ENCODE data around the gene VSIG10. TPM values are rescaled to one million over a fixed set of nuclear protein-coding genes. Genes with fewer than 3 reads are reported as not detected.

The VSIG10 gene
- total RNA-seq, 1 donor from 2014 or later: 22.4 TPM

GRCh38 chr12:118109088-118109487 is 5.3 kb upstream of the VSIG10 start:
- DNase-seq (ENCODE audit: low spot score): no peak

DNA sequence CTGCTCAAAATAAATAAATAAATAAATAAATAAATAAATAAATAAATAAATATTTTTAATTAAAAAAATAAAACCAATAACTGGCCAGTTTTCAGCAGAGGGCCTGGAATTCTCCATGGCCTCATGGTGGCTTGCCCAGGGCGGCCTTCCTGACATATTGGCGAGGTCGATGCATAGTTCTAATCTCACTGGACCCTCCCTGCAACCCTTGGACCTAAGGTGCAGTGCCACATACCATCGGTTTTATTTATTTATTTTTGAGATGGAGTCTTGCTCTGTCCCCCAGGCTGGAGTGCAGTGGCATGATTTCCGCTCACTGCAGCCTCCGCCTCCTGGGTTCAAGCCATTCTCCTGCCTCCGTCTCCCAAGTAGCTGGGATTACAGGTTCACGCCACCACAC is 3.9 kb upstream of the VSIG10 start:
- no peak for DNase-seq (ENCODE audit: low spot score)

DNA sequence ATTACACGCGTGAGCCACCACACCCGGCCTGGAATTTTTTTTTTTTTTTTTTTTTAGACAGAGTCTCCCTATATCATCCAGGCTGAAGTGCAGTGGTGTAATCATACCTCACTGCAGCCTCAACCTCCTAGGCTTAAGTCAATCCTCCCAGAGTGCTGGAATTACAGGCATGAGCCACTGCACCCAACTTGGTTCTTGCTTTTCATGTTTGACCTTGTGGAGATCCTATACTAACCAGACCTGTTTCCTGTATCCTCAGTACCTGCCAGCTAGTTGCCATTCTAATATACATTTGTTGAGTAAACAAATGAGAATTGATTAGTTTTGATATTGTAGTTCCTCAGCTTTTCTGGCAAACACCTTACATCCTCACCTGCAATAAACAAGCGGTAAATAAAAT is 3.2 kb upstream of the VSIG10 start:
- DNase-seq (ENCODE audit: low spot score): no peak

- DNase-seq (ENCODE audit: low spot score): no peak
Measured at GRCh38 chr12:118103201-118103600, 610 bp downstream of the VSIG10 start.

- DNase-seq (ENCODE audit: low spot score): no peak
Measured at GRCh38 chr12:118102609-118103008, 1.2 kb downstream of the VSIG10 start.

DNA sequence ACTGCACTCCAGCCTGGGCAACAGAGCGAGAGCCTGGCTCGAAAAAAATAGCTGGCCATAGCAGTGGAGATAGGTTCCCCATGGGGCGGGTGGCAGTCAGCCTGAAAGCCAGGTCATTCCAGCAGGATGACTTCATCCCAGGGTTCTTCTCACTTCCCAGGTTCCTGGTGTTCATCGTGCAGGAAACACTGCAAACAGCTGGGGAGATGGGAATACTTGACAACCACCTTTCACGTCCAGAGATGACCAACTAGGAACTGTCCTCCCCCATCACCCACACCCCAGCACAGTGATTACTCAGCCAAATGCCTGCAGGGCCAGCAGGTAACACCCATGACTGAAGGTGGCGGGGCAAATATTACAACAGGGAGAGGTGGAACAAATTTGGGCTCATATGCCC is 1.7 kb downstream of the VSIG10 start:
- no peak for DNase-seq (ENCODE audit: low spot score)

DNA sequence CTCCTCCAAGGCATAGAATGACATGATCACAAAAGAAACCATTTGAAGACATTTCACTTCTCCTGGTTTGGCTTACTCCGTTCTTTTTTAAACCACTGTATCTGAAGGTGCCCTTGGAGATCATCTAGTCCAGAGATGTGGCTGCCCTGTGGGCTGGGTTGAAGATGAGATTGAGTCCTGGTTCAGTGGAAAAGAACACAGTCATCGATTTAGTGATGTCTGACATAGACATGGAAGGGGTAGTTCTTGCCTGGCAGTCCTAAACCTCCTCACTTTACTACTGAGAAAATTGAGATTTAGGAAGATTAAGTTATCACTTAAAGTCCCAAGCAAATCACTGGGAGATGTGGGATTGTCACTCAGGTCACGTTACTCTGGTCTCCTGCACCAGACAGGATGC is 2.8 kb downstream of the VSIG10 start:
- DNase-seq (ENCODE audit: low spot score): no peak

DNA sequence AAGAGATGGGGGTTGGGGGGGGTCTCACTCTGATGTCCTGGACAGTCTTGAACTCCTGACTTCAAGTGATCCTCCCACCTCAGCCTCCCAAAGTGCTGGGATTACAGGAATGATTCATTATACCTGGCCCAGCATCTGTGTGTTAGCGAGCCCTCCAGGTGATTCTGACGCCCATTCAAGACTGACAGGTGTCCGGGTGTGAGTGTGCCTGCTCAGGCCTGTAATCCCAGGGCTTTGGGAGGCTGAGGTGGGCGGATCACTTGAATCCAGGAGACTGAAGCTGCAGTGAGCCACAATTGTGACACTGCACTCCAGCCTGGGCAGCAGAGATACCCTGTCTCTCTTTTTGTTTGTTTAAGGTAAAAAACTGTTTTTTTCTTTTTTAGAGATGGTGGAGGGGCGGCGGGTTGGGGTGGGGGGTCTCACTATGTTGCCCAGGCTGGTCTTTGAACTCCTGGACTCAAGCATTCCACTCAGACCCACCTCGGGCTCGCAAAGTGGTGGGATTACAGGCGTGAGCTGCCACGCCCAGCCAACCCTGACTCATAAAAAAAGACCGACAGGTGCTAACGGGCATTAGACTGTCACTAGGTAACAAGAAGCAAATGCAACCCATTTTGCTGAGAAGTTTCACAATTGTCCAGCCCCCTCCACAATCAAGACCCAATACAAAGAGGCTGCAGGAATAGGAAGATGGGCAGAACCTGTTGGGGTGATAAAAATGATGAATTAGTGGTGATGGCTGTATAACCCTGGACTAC is 4.7 kb downstream of the VSIG10 start:
- DNase-seq (ENCODE audit: low spot score): no peak

DNA sequence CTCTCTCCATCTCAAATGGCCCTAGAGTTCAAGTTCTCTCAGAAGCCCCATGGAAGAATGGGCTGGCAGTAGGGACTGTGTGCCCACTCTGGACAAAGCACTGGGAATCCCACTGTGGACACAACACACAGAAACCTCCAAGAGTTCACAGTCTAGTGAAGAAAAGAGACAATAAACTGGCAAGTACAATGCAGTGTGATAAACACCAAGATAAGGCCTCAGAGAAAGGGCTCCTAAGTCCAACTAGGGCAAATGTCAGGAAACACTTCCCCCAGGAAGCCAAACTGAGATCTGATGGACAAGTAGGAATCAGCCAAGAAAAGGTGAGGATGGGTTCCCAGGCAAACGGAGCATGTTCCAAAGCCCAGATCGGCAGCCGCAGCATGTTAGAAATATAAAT is 5.4 kb downstream of the VSIG10 start:
- DNase-seq (ENCODE audit: low spot score): no peak

DNA sequence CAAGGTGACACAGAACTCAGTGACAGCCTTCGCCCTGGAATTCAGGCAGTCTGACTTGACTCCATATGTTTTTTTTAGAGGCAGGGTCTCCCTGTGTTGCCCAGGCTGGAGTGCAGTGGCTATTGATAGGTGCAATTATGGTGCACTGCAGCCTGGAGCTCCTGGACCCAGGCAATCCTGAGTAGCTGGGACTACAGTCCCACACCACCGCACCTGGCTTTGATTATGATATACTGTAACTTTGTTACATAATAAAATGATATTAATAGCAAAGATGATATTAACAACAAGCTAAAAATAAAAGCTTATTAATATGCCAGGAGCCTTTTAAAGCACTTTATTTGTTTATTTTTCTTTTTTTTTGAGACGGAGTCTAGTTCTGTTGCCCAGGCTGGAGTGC is 9.8 kb downstream of the VSIG10 start:
- DNase-seq (ENCODE audit: low spot score): no peak

- no peak for DNase-seq (ENCODE audit: low spot score)
Measured at GRCh38 chr12:118089782-118090181, 14.0 kb downstream of the VSIG10 start.

DNA sequence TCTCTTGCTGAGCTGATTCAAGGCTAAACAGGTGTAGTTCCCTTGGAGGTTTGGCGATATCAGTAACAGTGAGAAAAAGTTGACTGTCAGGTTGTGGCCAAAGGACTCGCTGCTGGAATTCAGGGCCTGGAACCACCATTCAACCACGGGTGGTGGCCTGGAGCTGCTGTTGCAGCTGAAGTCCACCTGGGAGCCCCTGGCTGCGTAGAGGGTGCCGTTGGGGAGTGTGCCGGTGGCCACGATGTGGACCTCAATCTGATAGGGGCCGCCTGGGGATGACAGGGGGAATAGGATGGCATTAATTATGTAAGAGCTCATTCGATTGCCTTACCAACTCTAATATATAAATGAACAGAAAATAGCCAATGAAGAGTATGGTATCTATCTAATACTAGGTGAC is 21.6 kb downstream of the VSIG10 start:
- peak; percentile 74 for DNase-seq (ENCODE audit: low spot score)

DNA sequence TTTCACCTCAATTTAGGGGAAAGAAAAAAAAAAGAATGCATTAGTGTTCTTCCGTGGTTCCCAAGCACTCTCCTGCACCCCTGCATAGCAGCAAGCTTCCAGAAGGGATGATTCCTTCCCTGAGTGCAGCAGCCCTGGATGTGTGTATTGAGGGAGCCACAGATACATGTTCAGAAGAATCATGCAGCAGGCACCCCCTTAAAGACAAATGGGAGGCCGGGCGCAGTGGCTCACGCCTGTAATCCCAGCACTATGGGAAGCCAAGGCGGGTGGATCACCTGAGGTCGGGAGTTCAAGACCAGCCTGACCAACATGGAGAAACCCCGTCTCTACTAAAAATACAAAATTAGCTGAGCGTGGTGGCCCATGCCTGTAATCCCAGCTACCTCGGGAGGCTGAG is 22.3 kb downstream of the VSIG10 start:
- DNase-seq (ENCODE audit: low spot score): peak; percentile 57

DNA sequence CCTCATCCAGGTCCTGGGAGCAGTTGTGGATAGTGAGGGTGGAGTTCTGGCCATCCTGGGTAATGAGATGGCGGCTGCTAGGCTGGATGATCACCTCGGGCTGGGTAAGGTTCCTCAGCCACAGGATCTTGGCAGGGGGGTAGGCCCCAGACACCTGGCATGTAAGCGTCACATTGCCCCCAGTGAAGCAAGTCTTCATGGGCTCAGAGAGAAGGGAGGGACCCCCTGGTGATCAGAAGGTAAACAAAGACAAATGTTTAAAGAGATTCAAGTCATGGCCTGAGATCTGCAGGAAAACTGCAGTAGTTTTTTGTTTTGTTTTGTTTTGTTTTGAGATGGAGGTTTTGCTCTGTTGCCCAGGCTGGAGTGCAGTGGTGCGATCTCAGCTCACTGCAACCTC is 30.0 kb downstream of the VSIG10 start:
- no peak for DNase-seq (ENCODE audit: low spot score)

- DNase-seq (ENCODE audit: low spot score): no peak
Measured at GRCh38 chr12:118070650-118071049, 33.2 kb downstream of the VSIG10 start.

- no peak for DNase-seq (ENCODE audit: low spot score)
Measured at GRCh38 chr12:118068445-118068844, 35.4 kb downstream of the VSIG10 start.

- DNase-seq (ENCODE audit: low spot score): no peak
Measured at GRCh38 chr12:118065380-118065779, 38.4 kb downstream of the VSIG10 start.

DNA sequence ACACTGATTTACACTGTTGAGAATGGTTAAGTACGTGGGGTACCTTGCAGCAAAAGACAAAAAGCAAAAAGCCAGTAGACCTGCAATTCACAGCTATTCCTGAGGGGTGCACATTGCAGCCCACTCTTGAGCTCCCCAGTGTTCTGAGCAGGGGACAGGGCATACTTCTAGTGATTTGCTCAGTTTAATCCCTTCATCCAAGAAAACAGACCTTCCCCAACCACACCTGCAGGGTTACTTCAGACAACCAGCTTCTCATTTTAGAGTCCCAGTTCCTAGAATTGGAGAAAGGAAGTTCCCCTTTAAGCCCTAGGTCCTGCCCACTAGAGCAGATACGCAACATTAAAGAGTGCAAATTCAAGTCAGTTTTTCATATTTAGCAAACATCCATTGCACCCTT is 39.2 kb downstream of the VSIG10 start:
- DNase-seq (ENCODE audit: low spot score): no peak

DNA sequence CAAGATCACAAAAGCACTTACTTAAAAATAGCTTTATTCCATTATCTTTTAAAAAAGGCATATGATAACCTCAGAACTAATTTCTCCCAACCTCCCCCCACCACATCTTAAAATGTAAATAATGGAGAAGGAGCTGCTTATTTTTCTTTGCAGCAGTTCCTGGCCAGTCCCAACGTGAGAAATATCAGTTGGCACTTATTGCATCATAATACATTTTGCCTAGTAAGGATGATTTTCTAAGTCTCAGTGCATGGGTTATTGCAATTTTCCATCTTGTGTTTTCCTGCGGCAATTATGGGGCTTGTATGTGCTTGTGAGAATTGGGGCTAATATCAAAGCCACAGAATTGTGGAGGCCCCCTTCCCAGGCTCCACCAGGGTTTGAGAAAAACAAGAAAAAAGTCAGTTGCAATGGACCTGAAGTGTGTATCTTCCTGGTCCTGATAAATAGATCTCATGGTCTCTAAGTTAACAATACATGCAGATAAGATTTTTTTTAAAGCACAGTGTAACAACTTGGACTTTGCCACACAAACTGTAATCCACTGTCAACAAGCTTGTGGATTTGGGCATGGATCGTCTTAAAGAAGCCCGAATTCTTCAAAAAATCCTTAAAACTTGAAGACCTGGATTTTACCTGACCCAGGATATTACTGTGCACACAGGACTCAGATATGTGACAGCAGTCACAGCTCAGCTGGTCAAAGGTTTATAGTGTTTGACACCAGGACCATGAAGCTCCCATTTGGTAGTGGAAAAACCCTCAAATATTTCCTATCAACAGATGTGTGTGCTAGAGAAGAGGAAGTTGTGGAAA is 40.0 kb downstream of the VSIG10 start:
- DNase-seq (ENCODE audit: low spot score): no peak

GRCh38 chr12:118061873-118062843 is 41.7 kb downstream of the VSIG10 start:
- no peak for DNase-seq (ENCODE audit: low spot score)

All from mesenteric fat pad (tissue), 1 donor.